Stimulated activated CD8-positive, alpha-beta memory T cell treated with anti-CD3 and anti-CD28 coated beads, Interleukin-7, amount 100 ng/mL, for 4 hours (primary cell): ENCODE results near the gene FOXL3.

Experiments used
- DNase-seq, 2 donors: peaks; one replicate each; pipeline ENCODE4 v3.0.0-alpha.2; 2020; ENCODE audit warnings: low read depth in 2 of 2

Gene FOXL3

DNA sequence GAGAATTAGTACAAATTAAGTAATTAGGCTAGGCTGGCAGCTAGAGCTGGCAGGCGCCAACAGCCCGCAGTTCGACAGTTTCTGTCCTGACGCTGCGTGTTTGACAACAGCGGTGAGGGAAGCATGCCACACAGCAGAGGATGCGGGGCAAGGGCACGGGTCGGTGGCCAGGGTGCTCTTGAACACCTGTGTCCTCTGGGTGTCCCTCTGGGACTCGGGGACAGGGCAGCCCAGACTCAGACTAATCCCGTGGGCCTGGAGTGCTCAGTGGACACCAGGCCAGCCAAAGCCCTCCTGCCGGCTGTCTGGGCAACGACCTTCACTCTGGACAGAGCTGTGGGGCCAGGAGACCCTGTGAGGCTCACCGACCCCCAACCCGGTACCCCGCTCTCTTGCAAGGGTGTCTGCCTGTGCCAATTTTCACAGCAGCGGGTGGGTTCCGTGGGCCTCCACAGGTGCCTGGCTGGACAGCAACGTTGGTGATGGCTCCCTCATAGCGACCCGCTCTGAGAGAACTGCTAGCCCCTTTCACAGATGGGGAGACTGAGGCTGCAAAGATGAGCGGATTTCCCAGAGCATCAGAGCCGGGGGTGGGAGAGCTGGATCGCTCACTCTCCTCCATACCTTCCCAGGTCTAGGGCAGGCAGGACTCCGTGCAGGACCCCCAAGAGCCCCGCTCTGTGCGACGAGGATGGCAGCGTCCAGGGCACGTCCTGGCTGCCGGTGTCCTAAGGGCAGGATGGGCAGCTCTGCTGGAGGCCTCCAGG lies 48.5 kb downstream of the FOXL3 start:
- DNase-seq, result no peak

DNA sequence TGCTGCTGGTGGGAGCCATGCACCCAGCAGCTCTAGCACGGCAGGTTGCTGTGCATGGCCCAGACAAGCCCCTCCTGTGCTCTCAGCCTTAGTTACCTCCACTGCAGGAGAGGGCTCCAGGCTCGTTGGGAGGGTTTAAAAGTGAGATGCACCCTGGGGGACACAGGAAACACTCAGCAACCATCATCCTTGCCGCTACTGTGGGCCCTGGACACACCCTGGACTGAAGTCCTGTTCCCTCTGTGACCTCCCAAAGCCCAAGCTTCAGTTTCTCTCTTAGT lies 49.0 kb downstream of the FOXL3 start:
- no peak for DNase-seq

GRCh38 chr7:339696-340095 lies 49.7 kb downstream of the FOXL3 start:
- DNase-seq, result no peak

GRCh38 chr7:340200-340937 lies 50.4 kb downstream of the FOXL3 start:
- DNase-seq, result no peak
